HepG2 (cell line): ENCODE results near the gene SKI. TPM values are rescaled to one million over a fixed set of nuclear protein-coding genes. Genes with fewer than 3 reads are reported as not detected.
A peak's percentile ranks its signal among the peaks of the same experiment; 100 is the strongest.

Experiments
- ELF1 ChIP-seq: sonication (generic); formaldehyde crosslinking; IDR thresholded peaks from 2 replicates; pipeline ENCODE4 v1.4.0; 2020; ENCODE audit warnings: missing genetic modification reagents
- ERF ChIP-seq: IDR thresholded peaks from 2 replicates; pipeline ENCODE4 v1.6.1; 2018; ENCODE audit warnings: missing biosample characterization, missing genetic modification reagents
- FIP1L1 ChIP-seq: fragments of 200-400 bp; formaldehyde crosslinking; IDR thresholded peaks from 2 replicates; pipeline ENCODE4 v1.6.1; 2018; ENCODE audit warnings: low read depth, mild to moderate bottlenecking, low read length, moderate library complexity, borderline replicate concordance; ENCODE audit not compliant: insufficient read depth
- HIVEP1 ChIP-seq: sonication (generic); formaldehyde crosslinking; IDR thresholded peaks from 2 replicates; pipeline ENCODE4 v1.4.0; 2020; ENCODE audit warnings: mild to moderate bottlenecking, missing genetic modification reagents
- KDM4B ChIP-seq: sonication (generic); formaldehyde crosslinking; IDR thresholded peaks from 2 replicates; pipeline ENCODE4 v1.4.0; 2020; ENCODE audit warnings: missing genetic modification reagents
- LCORL ChIP-seq, 2 experiments: fragments of 450-650 bp in 1 of 2; sonication (generic) in 1 of 2; formaldehyde crosslinking in 1 of 2; IDR thresholded peaks; 2 replicates each; pipeline versions ENCODE4 v1.5.0 to v1.6.1; 2017 to 2020; ENCODE audit warnings: antibody characterized with exemption in 1 of 2, missing genetic modification reagents in 1 of 2
- MATR3 ChIP-seq: sonication (generic); formaldehyde crosslinking; IDR thresholded peaks from 2 replicates; pipeline ENCODE4 v1.4.0; 2020; ENCODE audit warnings: missing genetic modification reagents
- NCOA2 ChIP-seq: sonication (generic); formaldehyde crosslinking; IDR thresholded peaks from 2 replicates; pipeline ENCODE4 v1.8.0; 2022; ENCODE audit warnings: inconsistent platforms
- NFATC3 ChIP-seq: sonication (generic); formaldehyde crosslinking; IDR thresholded peaks from 2 replicates; pipeline ENCODE4 v1.5.1; 2020; ENCODE audit warnings: mild to moderate bottlenecking, missing genetic modification reagents
- PAF1 ChIP-seq: IDR thresholded peaks from 2 replicates; pipeline ENCODE4 v1.6.1; 2016; ENCODE audit warnings: missing genetic modification reagents, missing compliant biosample characterization
- PPARG ChIP-seq: conservative IDR thresholded peaks from 2 replicates; pipeline ENCODE4 v1.6.1; 2016; ENCODE audit warnings: missing biosample characterization, missing genetic modification reagents
- PRPF4 ChIP-seq: fragments of 200-400 bp; formaldehyde crosslinking; IDR thresholded peaks from 2 replicates; pipeline ENCODE4 v1.6.1; 2016; ENCODE audit warnings: low read length, low read depth; ENCODE audit not compliant: poor library complexity, severe bottlenecking
- SCMH1 ChIP-seq: sonication (generic); formaldehyde crosslinking; IDR thresholded peaks from 2 replicates; pipeline ENCODE4 v1.9.0; 2021; ENCODE audit warnings: missing genetic modification reagents, mild to moderate bottlenecking, borderline replicate concordance
- SMAD3 ChIP-seq: sonication (generic); formaldehyde crosslinking; IDR thresholded peaks from 2 replicates; pipeline ENCODE4 v1.4.0; 2020; ENCODE audit warnings: missing genetic modification reagents
- TEF ChIP-seq: sonication (generic); formaldehyde crosslinking; IDR thresholded peaks from 2 replicates; pipeline ENCODE4 v1.5.0; 2020; ENCODE audit warnings: missing genetic modification reagents
- THAP8 ChIP-seq: sonication (generic); formaldehyde crosslinking; IDR thresholded peaks from 2 replicates; pipeline ENCODE4 v1.5.1; 2020; ENCODE audit warnings: missing genetic modification reagents, mild to moderate bottlenecking, borderline replicate concordance
- USF2 ChIP-seq, 2 experiments: sonication (generic) in 1 of 2; formaldehyde crosslinking in 1 of 2; IDR thresholded peaks; 2 replicates each; pipeline versions ENCODE4 v1.5.1 to v1.6.1; 2011 to 2020; ENCODE audit warnings: borderline replicate concordance in 1 of 2, low read depth in 1 of 2, low read length in 1 of 2, mild to moderate bottlenecking in 1 of 2, missing genetic modification reagents in 1 of 2, moderate library complexity in 1 of 2
- ZBTB34 ChIP-seq: sonication (generic); formaldehyde crosslinking; IDR thresholded peaks from 2 replicates; pipeline ENCODE4 v1.8.0; 2022; ENCODE audit warnings: mild to moderate bottlenecking, missing genetic modification reagents
- ZNF143 ChIP-seq: sonication (generic); formaldehyde crosslinking; IDR thresholded peaks from 2 replicates; pipeline ENCODE4 v1.4.0; 2020; ENCODE audit warnings: missing genetic modification reagents
- ZNF17 ChIP-seq: sonication (generic); formaldehyde crosslinking; IDR thresholded peaks from 2 replicates; pipeline ENCODE4 v1.5.0; 2020; ENCODE audit warnings: mild to moderate bottlenecking, missing genetic modification reagents
- ZNF224 ChIP-seq: sonication (generic); formaldehyde crosslinking; IDR thresholded peaks from 2 replicates; pipeline ENCODE4 v1.5.0; 2020; ENCODE audit warnings: mild to moderate bottlenecking, missing genetic modification reagents
- ZNF468 ChIP-seq: sonication (generic); formaldehyde crosslinking; IDR thresholded peaks from 2 replicates; pipeline ENCODE4 v1.8.0; 2022; ENCODE audit warnings: mild to moderate bottlenecking, moderate library complexity, missing genetic modification reagents
- ZNF614 ChIP-seq: IDR thresholded peaks from 2 replicates; pipeline ENCODE4 v1.6.1; 2018; ENCODE audit warnings: missing biosample characterization, missing genetic modification reagents, inconsistent platforms, borderline replicate concordance
- ZNF674 ChIP-seq: sonication (generic); formaldehyde crosslinking; IDR thresholded peaks from 2 replicates; pipeline ENCODE4 v1.5.0; 2020; ENCODE audit warnings: low read depth, mild to moderate bottlenecking, missing genetic modification reagents
- ZNF839 ChIP-seq: sonication (generic); formaldehyde crosslinking; IDR thresholded peaks from 2 replicates; pipeline ENCODE4 v1.4.0; 2020; ENCODE audit warnings: missing genetic modification reagents, mild to moderate bottlenecking, borderline replicate concordance
- polyA plus RNA-seq, 8 experiments: library from polyadenylated mRNA; depleted of rRNA in 3 of 8; stranded (reverse) in 7 of 8; unstranded in 1 of 8; fragments of >200 nt; fragmentation: Illumina TruSeq in 4 of 8; extraction: Trizol in 4 of 8; gene quantifications; 2 replicates each; pipeline versions ENCODE4 v1.2.1 to v1.2.3, GENCODE V29; 2011 to 2016; ENCODE audit warnings: low read depth in 4 of 8, missing spikeins in 1 of 8, mixed read lengths in 1 of 8; ENCODE audit not compliant: insufficient read depth in 1 of 8
- total RNA-seq, 5 experiments: library from RNA; depleted of rRNA; stranded (reverse); fragments of >200 nt; fragmentation: Illumina TruSeq; extraction: Trizol; gene quantifications; 2 replicates each; pipeline ENCODE4 v1.2.3, GENCODE V29; 2016; ENCODE audit warnings: low read depth in 1 of 5

Gene SKI
- total and polyA plus RNA-seq, 2 of the 13 experiments (the other 11 are each of a cell fraction or from before 2014, with no cell fraction given): 4.7 to 6.9 TPM

- peak; percentile 91 for TF ChIP-seq NCOA2 (CRISPR knock-in tag)
- TF ChIP-seq HIVEP1 (CRISPR knock-in tag): peak; percentile 91
- 0 out of 2 replicates have a peak, but pooled peaks have one; percentile 35 for TF ChIP-seq FIP1L1
- TF ChIP-seq NFATC3 (CRISPR knock-in tag): no peak
- no peak for TF ChIP-seq MATR3 (CRISPR knock-in tag)
- TF ChIP-seq TEF (CRISPR knock-in tag): no peak
- no peak for TF ChIP-seq USF2 (IDR thresholded peaks at IDR 0.05; ENCODE audit: low read depth, low read length)
- no peak; the same call in 1 of the 2 replicates for TF ChIP-seq USF2 (CRISPR knock-in tag; IDR thresholded peaks at IDR 0.05; ENCODE audit: borderline replicate concordance)
- no peak for TF ChIP-seq SCMH1 (CRISPR knock-in tag)
- TF ChIP-seq PRPF4: no peak
- no peak for TF ChIP-seq PAF1 (CRISPR knock-in tag)
- peak; percentile 65 for TF ChIP-seq PPARG (CRISPR knock-in tag)
- TF ChIP-seq ERF (CRISPR knock-in tag): no peak
- no peak for TF ChIP-seq ZNF839
- TF ChIP-seq ZNF674: no peak
- TF ChIP-seq THAP8 (CRISPR knock-in tag): no peak
- TF ChIP-seq SMAD3 (CRISPR knock-in tag): peak; percentile 69; the same call in 1 of the 2 replicates
- peak; percentile 79 for TF ChIP-seq KDM4B (CRISPR knock-in tag)
- no peak for TF ChIP-seq ZNF17 (CRISPR knock-in tag)
- TF ChIP-seq ZNF224 (CRISPR knock-in tag): no peak
- TF ChIP-seq ZNF614: no peak
- TF ChIP-seq ZNF143 (CRISPR knock-in tag): peak; percentile 24; the same call in 1 of the 2 replicates
- no peak; the same call in 1 of the 2 replicates for TF ChIP-seq ZBTB34 (CRISPR knock-in tag)
- peak; percentile 26; the same call in 1 of the 2 replicates for TF ChIP-seq ELF1
- no peak for TF ChIP-seq ZNF468 (CRISPR knock-in tag)
- no peak for TF ChIP-seq LCORL (IDR thresholded peaks at IDR 0.05)
- peak; percentile 57 for TF ChIP-seq LCORL (CRISPR knock-in tag; IDR thresholded peaks at IDR 0.05)
Observed at GRCh38 chr1:2232255-2232915, 4.3 kb downstream of the SKI start (continued).
